ENCODE data around the gene PSME3IP1. TPM values are rescaled to one million over a fixed set of nuclear protein-coding genes. Genes with fewer than 3 reads are reported as not detected.
A peak's percentile ranks its signal among the peaks of the same experiment; 100 is the strongest.

Gene PSME3IP1
- total RNA-seq, 1 donor from 2014 or later = 94.4 TPM

- no peaks in the 10 kb centered on the region for H3K9me3 Mint-ChIP-seq
Observed at GRCh38 chr16:57184113-57184512, 1.7 kb downstream of the PSME3IP1 start.

GRCh38 chr16:57179215-57179828 lies 6.5 kb downstream of the PSME3IP1 start:
- Mint-ChIP-seq H3K9me3 (no peaks in the 10 kb centered on the region), H3K27ac (no peak overlapping the region), H3K27me3 (no peaks in the 10 kb centered on the region), H3K4me3 (no peak overlapping the region), H3K36me3 (no peaks in the 10 kb centered on the region), H3K4me1 (ENCODE audit: unreplicated experiment) (peaks cover 11% of the 10 kb centered on the region)
- no peak for DNase-seq (ENCODE audit: extremely low spot score, unreplicated experiment)
- no peak for TF ChIP-seq CTCF (conservative IDR thresholded peaks at IDR 0.05)

More at GRCh38 chr16:57184113-57184512, 1.7 kb downstream of the PSME3IP1 start:
- DNase-seq (ENCODE audit: extremely low spot score, unreplicated experiment) = no peak
- H3K27me3 Mint-ChIP-seq = no peaks in the 10 kb centered on the region
- H3K36me3 Mint-ChIP-seq = no peaks in the 10 kb centered on the region
- peaks cover 25% of the 10 kb centered on the region for H3K4me1 Mint-ChIP-seq (ENCODE audit: unreplicated experiment)
- H3K27ac Mint-ChIP-seq = no peak overlapping the region
- no peak for TF ChIP-seq CTCF (conservative IDR thresholded peaks at IDR 0.05)
- peak overlapping the region; percentile 99 for H3K4me3 Mint-ChIP-seq

- Mint-ChIP-seq H3K9me3 (no peaks in the 10 kb centered on the region), H3K27me3 (no peaks in the 10 kb centered on the region)
Observed at GRCh38 chr16:57178793-57179212, 7.0 kb downstream of the PSME3IP1 start.

GRCh38 chr16:57178196-57178595 lies 7.6 kb downstream of the PSME3IP1 start:
- peak overlapping the region; percentile 2 for H3K27ac Mint-ChIP-seq
- peaks cover 5% of the 10 kb centered on the region for H3K4me1 Mint-ChIP-seq (ENCODE audit: unreplicated experiment)
- no peaks in the 10 kb centered on the region for H3K36me3 Mint-ChIP-seq
- peak overlapping the region; percentile 1 for H3K4me3 Mint-ChIP-seq
- H3K9me3 Mint-ChIP-seq = no peaks in the 10 kb centered on the region
- no peak for TF ChIP-seq CTCF (conservative IDR thresholded peaks at IDR 0.05)
- H3K27me3 Mint-ChIP-seq = no peaks in the 10 kb centered on the region
- no peak for DNase-seq (ENCODE audit: extremely low spot score, unreplicated experiment)

More at GRCh38 chr16:57178793-57179212, 7.0 kb downstream of the PSME3IP1 start:
- no peak for TF ChIP-seq CTCF (conservative IDR thresholded peaks at IDR 0.05)
- DNase-seq (ENCODE audit: extremely low spot score, unreplicated experiment) = no peak
- Mint-ChIP-seq H3K4me3 (no peak overlapping the region), H3K36me3 (no peaks in the 10 kb centered on the region), H3K4me1 (ENCODE audit: unreplicated experiment) (peaks cover 7% of the 10 kb centered on the region), H3K27ac (no peak overlapping the region)

- Mint-ChIP-seq H3K36me3 (peaks cover 9% of the 10 kb centered on the region), H3K27me3 (no peaks in the 10 kb centered on the region), H3K27ac (no peak overlapping the region), H3K9me3 (no peaks in the 10 kb centered on the region), H3K4me1 (ENCODE audit: unreplicated experiment) (no peaks in the 10 kb centered on the region), H3K4me3 (no peak overlapping the region)
- DNase-seq (ENCODE audit: extremely low spot score, unreplicated experiment) = no peak
- TF ChIP-seq CTCF (conservative IDR thresholded peaks at IDR 0.05) = no peak
Observed at GRCh38 chr16:57175896-57176295, 9.9 kb downstream of the PSME3IP1 start.

Measured in type B pancreatic cell (in vitro differentiated cells).